ENCODE results near the gene RMDN3. TPM values are rescaled to one million over a fixed set of nuclear protein-coding genes. Genes with fewer than 3 reads are reported as not detected.

RMDN3 gene, protein sequence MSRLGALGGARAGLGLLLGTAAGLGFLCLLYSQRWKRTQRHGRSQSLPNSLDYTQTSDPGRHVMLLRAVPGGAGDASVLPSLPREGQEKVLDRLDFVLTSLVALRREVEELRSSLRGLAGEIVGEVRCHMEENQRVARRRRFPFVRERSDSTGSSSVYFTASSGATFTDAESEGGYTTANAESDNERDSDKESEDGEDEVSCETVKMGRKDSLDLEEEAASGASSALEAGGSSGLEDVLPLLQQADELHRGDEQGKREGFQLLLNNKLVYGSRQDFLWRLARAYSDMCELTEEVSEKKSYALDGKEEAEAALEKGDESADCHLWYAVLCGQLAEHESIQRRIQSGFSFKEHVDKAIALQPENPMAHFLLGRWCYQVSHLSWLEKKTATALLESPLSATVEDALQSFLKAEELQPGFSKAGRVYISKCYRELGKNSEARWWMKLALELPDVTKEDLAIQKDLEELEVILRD
- total RNA-seq: 10 to 100 TPM; 32.5 to 36.4 TPM

DNA sequence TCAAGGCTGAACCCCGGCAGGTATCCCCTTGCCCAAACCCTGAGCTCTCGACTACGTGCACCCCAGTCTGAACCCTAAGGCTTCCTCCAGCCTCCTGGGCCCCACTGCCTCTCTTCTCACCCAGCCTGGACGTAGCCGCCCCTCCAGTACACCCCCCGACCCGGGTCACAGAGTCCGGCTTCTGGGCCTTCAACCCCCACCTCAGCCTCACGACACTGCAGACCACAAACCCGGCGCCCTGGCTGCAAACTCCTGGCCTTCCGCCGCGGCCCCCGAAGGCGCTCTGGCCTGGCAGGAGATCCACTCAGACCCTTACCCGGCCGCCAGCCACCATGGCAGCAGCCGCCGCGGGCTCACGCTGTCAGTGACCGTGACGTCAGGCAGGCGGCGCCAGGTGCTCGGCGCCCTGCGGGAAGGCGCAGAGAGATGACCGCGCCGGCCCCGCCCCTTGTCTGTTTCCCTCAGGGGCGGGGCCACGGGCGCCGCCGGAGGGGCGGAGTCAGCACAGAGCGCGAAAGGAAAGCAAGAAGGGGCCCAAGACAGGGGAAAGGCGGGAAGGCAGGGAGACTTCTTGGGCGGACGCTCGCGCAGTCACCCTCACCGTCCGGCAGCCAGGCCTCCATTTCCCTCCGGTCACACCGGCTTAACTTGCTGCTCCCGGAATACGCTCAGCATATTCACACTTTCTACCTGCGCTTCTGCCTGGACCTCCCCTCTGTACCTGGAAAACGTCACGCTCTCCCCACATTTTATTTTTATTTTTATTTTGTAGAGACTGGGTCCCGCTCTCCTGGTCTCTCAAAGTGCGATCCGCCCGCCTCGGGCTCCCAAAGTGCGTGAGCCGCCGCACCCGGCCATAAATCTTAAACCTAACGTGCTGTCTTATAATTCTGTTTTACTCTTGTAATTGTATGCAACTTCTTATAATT lies at the start of gene RMDN3:
Gene RMDN3, minus strand, starts transcription at position 372 of the 929 bp plus-strand sequence. CDS start 471 bp downstream, outside the sequence.
- H3K4me3 Mint-ChIP-seq: peak within 1 kb of the TSS; percentile 82
- H3K36me3 Mint-ChIP-seq: peaks cover 5% of the 10 kb centered on the region
- H3K27me3 Mint-ChIP-seq: peaks cover 5% of the 10 kb centered on the region
- ATAC-seq (ENCODE audit: low read depth) (peak; percentile 83), DNase-seq (peak; percentile 99)
- POLR2A ChIA-PET: interaction anchor here (1.1 to 3.1 kb wide), 4 partner anchors 9 to 61 kb away, joined by 5 to 15 read pairs (median 12); partner anchors contain the start of genes C15orf62, GCHFR and RAD51
- H3K4me1 Mint-ChIP-seq: peaks cover 35% of the 10 kb centered on the region
- peak within 1 kb of the TSS; percentile 98 for H3K27ac Mint-ChIP-seq
- no peaks in the 10 kb centered on the region for H3K9me3 Mint-ChIP-seq

GRCh38 chr15:40803688-40804087 lies 48.6 kb upstream of the RMDN3 start:
- no peaks in the 10 kb centered on the region for H3K9me3 Mint-ChIP-seq
- ATAC-seq (ENCODE audit: low read depth) (no peak), DNase-seq (no peak)
- H3K36me3 Mint-ChIP-seq: peaks cover 11% of the 10 kb centered on the region
- POLR2A ChIA-PET: interaction anchor here (0.6 kb wide), 1 partner anchor 104 kb away, joined by 6 read pairs; no protein-coding TSS in a partner anchor
- H3K27ac Mint-ChIP-seq: no peak overlapping the region
- H3K4me1 Mint-ChIP-seq: peaks cover 21% of the 10 kb centered on the region
- no peaks in the 10 kb centered on the region for H3K27me3 Mint-ChIP-seq
- no peak overlapping the region for H3K4me3 Mint-ChIP-seq

DNA sequence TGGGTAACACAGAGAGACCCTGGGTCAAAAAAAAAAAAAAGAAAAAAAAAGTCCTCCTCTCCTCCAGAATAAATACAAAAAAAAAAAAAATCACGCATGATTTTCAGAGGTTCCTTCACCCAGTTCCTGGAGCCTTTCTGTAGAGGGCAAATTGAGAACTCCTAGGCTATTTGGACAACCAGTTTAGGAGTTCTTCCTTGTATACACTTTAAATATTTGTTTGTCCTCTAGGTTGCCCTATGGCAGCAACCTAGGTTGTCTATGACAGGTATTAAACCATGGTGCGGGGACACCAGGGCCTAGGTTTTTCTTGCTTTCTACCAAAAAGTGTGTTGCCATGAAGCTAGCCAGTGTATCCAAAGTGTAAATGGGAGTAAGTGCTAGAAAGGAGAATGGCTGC lies 48.0 kb upstream of the RMDN3 start:
- Mint-ChIP-seq H3K36me3 (peaks cover 16% of the 10 kb centered on the region), H3K27me3 (no peaks in the 10 kb centered on the region), H3K9me3 (no peaks in the 10 kb centered on the region), H3K27ac (no peak overlapping the region), H3K4me1 (peaks cover 15% of the 10 kb centered on the region), H3K4me3 (no peak overlapping the region)
- ATAC-seq (ENCODE audit: low read depth) (no peak), DNase-seq (no peak)
- POLR2A ChIA-PET: no interaction called here

- Mint-ChIP-seq H3K36me3 (peaks cover 17% of the 10 kb centered on the region), H3K4me1 (peaks cover 8% of the 10 kb centered on the region), H3K27me3 (no peaks in the 10 kb centered on the region), H3K27ac (no peak overlapping the region), H3K4me3 (no peak overlapping the region), H3K9me3 (no peaks in the 10 kb centered on the region)
- DNase-seq: no peak
- no peak for ATAC-seq (ENCODE audit: low read depth)
- POLR2A ChIA-PET: interaction anchor here (0.6 kb wide), 1 partner anchor 8 kb away, joined by 3 read pairs; the partner anchor contains the start of genes DNAJC17 and ZFYVE19
Observed at GRCh38 chr15:40799523-40799922, 44.5 kb upstream of the RMDN3 start.

DNA sequence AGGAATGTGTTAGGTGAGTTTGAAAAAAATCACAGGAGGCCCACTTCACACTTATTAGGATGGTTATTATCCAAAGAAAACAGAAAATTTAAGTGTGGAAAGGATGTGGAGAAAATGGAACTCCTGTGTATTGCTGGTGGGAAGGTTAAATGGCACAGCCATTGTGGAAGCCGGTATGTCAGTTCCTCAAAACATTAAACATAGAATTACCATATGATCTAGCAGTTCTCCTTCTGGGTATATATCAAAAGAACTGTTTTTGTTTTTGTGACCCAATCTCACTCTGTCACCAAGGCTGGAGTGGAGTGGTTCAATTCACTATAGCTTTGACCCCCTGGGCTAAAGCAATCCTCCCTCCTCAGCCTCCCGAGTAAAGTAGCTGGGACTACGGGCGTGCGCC lies 41.5 kb upstream of the RMDN3 start:
- POLR2A ChIA-PET: interaction anchor here (1.4 kb wide), 1 partner anchor 10 kb away, joined by 5 read pairs; the partner anchor contains the start of genes DNAJC17 and ZFYVE19
- Mint-ChIP-seq H3K9me3 (no peaks in the 10 kb centered on the region), H3K27ac (no peak overlapping the region), H3K36me3 (peaks cover 16% of the 10 kb centered on the region), H3K27me3 (no peaks in the 10 kb centered on the region), H3K4me1 (peaks cover 3% of the 10 kb centered on the region), H3K4me3 (no peak overlapping the region)
- ATAC-seq (ENCODE audit: low read depth) (no peak), DNase-seq (no peak)

DNA sequence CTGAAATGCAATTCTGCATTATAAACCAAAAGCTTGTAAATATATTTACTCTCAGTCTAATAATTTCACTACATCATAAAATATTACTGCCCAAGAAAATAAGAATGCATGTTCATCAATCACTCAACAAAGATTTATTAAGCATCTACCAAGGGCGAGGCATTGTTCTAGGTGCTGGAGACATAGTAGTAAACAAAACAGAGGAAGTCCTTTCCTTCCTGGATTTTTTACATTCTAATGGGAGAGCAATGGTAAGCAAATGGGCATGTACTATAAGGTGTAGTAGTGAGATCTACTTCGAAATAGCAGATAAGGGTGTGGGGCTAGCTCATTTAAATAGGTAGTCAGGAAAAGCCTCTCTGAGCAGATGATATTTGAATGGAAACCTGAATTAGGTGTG lies 41.0 kb upstream of the RMDN3 start:
- ATAC-seq (ENCODE audit: low read depth) (no peak), DNase-seq (no peak)
- Mint-ChIP-seq H3K4me1 (peaks cover under 1% of the 10 kb centered on the region), H3K27me3 (no peaks in the 10 kb centered on the region), H3K9me3 (no peaks in the 10 kb centered on the region), H3K27ac (no peak overlapping the region), H3K36me3 (peaks cover 13% of the 10 kb centered on the region), H3K4me3 (no peak overlapping the region)
- POLR2A ChIA-PET: interaction anchor here (1.4 kb wide), 1 partner anchor 11 kb away, joined by 5 read pairs; the partner anchor contains the start of genes DNAJC17 and ZFYVE19

DNA sequence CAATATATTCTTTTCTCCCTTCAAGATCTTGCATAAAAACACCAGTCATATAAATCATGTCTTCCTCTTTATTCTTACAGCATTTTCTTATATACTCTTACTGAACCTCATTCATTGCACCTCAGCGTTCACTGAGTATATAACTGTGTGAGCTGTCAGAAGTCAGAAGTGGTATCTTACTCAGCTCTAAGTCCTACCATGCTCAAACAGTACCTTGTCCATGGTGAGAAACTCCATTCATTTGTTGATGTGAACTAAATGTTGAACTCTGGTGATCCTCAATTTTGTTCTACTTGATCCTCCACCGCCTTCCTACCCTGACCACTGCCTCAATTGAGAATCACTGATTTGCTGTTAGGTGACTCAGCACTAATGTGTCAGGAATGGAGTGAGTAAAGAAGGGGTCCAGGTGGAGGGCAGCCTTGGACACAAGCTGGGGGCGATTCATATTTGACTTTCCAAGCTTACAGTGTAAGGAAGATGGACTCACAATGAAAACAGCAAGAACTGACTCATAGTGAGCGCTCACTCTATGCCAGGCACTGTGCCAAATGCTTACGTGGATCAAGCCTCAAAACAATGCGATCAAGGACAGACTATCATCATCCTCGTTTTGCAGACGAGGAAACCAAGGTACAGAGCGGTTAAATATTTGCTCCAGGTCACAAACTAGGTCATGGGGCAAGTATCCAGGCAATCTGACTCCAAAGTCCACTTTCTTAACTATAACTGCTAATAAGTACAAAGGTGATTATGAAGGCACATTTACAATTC lies 38.3 kb upstream of the RMDN3 start:
- Mint-ChIP-seq H3K36me3 (peaks cover 12% of the 10 kb centered on the region), H3K4me1 (peaks cover 6% of the 10 kb centered on the region), H3K4me3 (no peak overlapping the region), H3K9me3 (no peaks in the 10 kb centered on the region), H3K27ac (no peak overlapping the region), H3K27me3 (no peaks in the 10 kb centered on the region)
- ATAC-seq (ENCODE audit: low read depth): no peak
- no peak for DNase-seq
- POLR2A ChIA-PET: no interaction called here

DNA sequence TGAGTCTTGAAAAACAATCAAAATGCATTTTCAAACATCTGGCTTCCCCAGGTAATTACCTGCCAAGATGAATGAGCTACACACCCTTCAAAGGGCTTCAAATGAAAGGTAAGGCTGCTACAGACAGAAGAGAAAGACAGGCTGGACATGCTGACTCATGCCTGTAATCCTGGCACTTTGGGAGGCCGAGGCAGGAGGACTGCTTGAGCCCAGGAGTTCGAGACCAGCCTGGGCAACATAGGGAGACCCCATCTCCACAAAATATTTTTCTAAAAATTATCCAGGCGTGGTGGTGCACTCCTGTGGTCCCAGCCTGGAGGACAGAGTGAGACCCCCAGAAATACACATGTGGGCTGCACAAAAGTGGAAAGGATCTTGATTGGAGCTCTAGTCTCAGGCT lies 37.3 kb upstream of the RMDN3 start:
- no peak overlapping the region for H3K27ac Mint-ChIP-seq
- H3K9me3 Mint-ChIP-seq: no peaks in the 10 kb centered on the region
- H3K4me3 Mint-ChIP-seq: no peak overlapping the region
- peaks cover 6% of the 10 kb centered on the region for H3K36me3 Mint-ChIP-seq
- no peaks in the 10 kb centered on the region for H3K27me3 Mint-ChIP-seq
- H3K4me1 Mint-ChIP-seq: peaks cover 14% of the 10 kb centered on the region
- DNase-seq (no peak), ATAC-seq (ENCODE audit: low read depth) (no peak)
- POLR2A ChIA-PET: interaction anchor here (0.6 to 0.7 kb wide), 2 partner anchors 18 to 307 kb away, joined by 3 read pairs; no protein-coding TSS in a partner anchor

DNA sequence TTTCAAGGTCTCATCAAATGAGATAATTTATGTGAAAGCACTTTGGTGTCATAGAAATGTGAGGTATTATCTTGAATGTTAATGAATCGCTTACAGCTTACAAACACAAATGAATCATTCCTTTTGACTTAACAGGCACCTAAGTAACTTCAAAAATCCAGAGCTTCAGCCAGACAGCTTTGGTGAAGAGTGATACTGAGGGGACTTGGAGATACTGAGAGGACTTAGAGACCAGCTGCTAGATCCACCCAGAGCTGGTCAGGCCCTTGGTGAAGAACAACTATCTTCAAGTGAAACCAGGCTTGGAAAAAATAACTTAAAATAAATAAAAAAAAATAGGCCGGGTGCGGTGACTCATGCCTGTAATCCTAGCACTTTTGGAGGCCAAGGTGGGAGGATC lies 35.7 kb upstream of the RMDN3 start:
- Mint-ChIP-seq H3K27me3 (no peaks in the 10 kb centered on the region), H3K36me3 (peaks cover 6% of the 10 kb centered on the region), H3K4me3 (no peak overlapping the region), H3K27ac (no peak overlapping the region), H3K9me3 (no peaks in the 10 kb centered on the region), H3K4me1 (peaks cover 23% of the 10 kb centered on the region)
- POLR2A ChIA-PET: no interaction called here
- ATAC-seq (ENCODE audit: low read depth) (no peak), DNase-seq (no peak)

DNA sequence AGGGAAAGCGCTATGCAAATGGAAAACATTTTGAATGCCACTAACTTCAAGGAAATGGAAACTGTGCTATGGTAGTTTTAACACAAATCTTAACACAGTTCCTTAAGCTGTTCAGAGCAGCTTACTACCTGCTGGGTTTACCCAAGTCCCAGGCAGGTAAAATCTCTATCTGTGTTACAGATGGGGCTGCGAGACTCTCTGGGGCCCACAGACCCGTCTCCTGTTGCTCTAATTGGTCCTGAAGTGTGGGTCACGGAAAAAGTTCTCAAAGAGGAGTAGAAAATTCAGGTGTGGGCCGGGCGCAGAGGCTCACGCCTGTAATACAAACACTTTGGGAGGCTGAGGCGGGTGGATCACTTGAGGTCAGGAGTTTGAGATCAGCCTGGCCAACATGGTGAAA lies 34.9 kb upstream of the RMDN3 start:
- POLR2A ChIA-PET: interaction anchor here (0.6 to 0.7 kb wide), 4 partner anchors 16 to 87 kb away, joined by 3 to 6 read pairs (median 4); no protein-coding TSS in a partner anchor
- Mint-ChIP-seq H3K36me3 (peaks cover 6% of the 10 kb centered on the region), H3K9me3 (no peaks in the 10 kb centered on the region), H3K4me3 (no peak overlapping the region), H3K4me1 (peaks cover 23% of the 10 kb centered on the region), H3K27me3 (no peaks in the 10 kb centered on the region), H3K27ac (no peak overlapping the region)
- DNase-seq (no peak), ATAC-seq (ENCODE audit: low read depth) (no peak)

DNA sequence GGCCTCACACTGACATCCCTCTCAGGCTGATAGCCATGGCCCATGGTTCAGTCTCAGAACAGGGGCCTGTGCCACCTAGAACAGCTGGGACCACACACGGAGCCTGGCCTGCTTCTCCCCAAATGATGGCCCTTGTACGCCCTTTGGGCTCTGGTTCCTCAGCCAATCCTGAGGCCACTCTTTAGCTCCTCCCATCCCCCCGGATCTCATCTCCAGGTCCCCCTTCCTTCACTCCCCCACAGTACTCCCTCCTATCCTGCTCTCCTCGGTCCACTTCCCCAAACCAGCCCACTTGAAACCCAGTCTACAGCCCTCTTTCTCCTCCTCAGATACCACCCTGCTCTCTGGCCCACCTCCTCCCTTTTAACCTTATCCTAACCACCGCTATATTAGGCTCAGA lies 34.1 kb upstream of the RMDN3 start:
- peak overlapping the region; percentile 6 for H3K27ac Mint-ChIP-seq
- peaks cover 6% of the 10 kb centered on the region for H3K36me3 Mint-ChIP-seq
- POLR2A ChIA-PET: interaction anchor here (0.5 to 1.9 kb wide), 2 partner anchors 25 to 732 kb away, joined by 3 to 7 read pairs; partner anchors contain the start of gene GCHFR
- no peaks in the 10 kb centered on the region for H3K27me3 Mint-ChIP-seq
- peaks cover 23% of the 10 kb centered on the region for H3K4me1 Mint-ChIP-seq
- H3K4me3 Mint-ChIP-seq: no peak overlapping the region
- ATAC-seq (ENCODE audit: low read depth) (no peak), DNase-seq (no peak)
- no peaks in the 10 kb centered on the region for H3K9me3 Mint-ChIP-seq

- POLR2A ChIA-PET: interaction anchor here (1.4 to 1.9 kb wide), 3 partner anchors 19 to 93 kb away, joined by 7 to 9 read pairs (median 7); partner anchors contain the start of genes DNAJC17, GCHFR, RAD51 and ZFYVE19
- Mint-ChIP-seq H3K9me3 (no peaks in the 10 kb centered on the region), H3K36me3 (peaks cover 2% of the 10 kb centered on the region), H3K27ac (peak overlapping the region; percentile 75), H3K4me1 (peaks cover 26% of the 10 kb centered on the region), H3K27me3 (no peaks in the 10 kb centered on the region), H3K4me3 (peak overlapping the region; percentile 25)
- DNase-seq: no peak
- ATAC-seq (ENCODE audit: low read depth): peak; percentile 38
Observed at GRCh38 chr15:40787991-40788390, 32.9 kb upstream of the RMDN3 start.
